Sigmoid colon (tissue), 7 donors: ENCODE results near the gene DPF3. TPM values are rescaled to one million over a fixed set of nuclear protein-coding genes. Genes with fewer than 3 reads are reported as not detected.

Experiments
- DNase-seq: peaks from one replicate; pipeline ENCODE4 v3.0.0-alpha.2; 2019
- H3K27ac ChIP-seq, 4 donors: fragments of 200-600 bp; sonication (generic); one replicate each; pipeline ENCODE4 v1.5.1; 2016 to 2019; ENCODE audit warnings: mild to moderate bottlenecking in 1 of 4
- H3K27me3 ChIP-seq, 3 donors: fragments of 200-600 bp; sonication (generic); one replicate each; pipeline ENCODE4 v1.5.1; 2019; ENCODE audit warnings: mild to moderate bottlenecking in 1 of 3
- H3K36me3 ChIP-seq, 4 donors: fragments of 200-600 bp; sonication (generic); one replicate each; pipeline ENCODE4 v1.5.1; 2016 to 2019
- H3K4me1 ChIP-seq, 4 donors: fragments of 200-600 bp; sonication (generic); one replicate each; pipeline ENCODE4 v1.5.1; 2017 to 2019
- H3K4me3 ChIP-seq, 4 donors: fragments of 200-600 bp; sonication (generic); one replicate each; pipeline ENCODE4 v1.5.1; 2017 to 2019; ENCODE audit warnings: mild to moderate bottlenecking in 2 of 4, moderate library complexity in 1 of 4
- H3K9me3 ChIP-seq, 4 donors: fragments of 200-600 bp in 3 of 4; sonication (generic) in 3 of 4; one replicate each; pipeline versions ENCODE4 v1.5.1 to v1.6.1; 2013 to 2019
- EP300 ChIP-seq, 4 donors: sonication (generic); formaldehyde crosslinking; IDR thresholded peaks; one replicate each; pipeline ENCODE4 v1.6.1; 2017; ENCODE audit warnings: antibody characterized with exemption in 4 of 4
- POLR2A ChIP-seq, 2 donors: fragments of 450-650 bp; IDR thresholded peaks; one replicate each; pipeline ENCODE4 v1.6.1; 2016; ENCODE audit warnings: antibody characterized with exemption in 2 of 2, mild to moderate bottlenecking in 2 of 2, moderate library complexity in 2 of 2
- POLR2AphosphoS5 ChIP-seq, 4 donors: sonication (generic); formaldehyde crosslinking; IDR thresholded peaks; one replicate each; pipeline ENCODE4 v1.6.1; 2017; ENCODE audit warnings: antibody characterized with exemption in 4 of 4
- WGBS, 2 donors: extraction: QIAGEN DNeasy Blood & Tissue Kit; methylation state at CpG; one replicate each; pipeline ENCODE4 v1.1.7; 2013; 5-methylcytosine and 5-hydroxymethylcytosine counted together
- intact Hi-C: fragments of 100-400 bp; cut with DNase I; formaldehyde crosslinking; loops from one replicate; pipeline ENCODE4 v1.15.1; 2023
- polyA plus RNA-seq, 3 donors: library from polyadenylated mRNA; stranded (reverse); fragments of 200-250 nt; gene quantifications; one replicate each; pipeline ENCODE4 v1.2.3, GENCODE V29; 2013
- total RNA-seq, 4 donors: library from RNA; depleted of rRNA; stranded (reverse); fragments of >200 nt; gene quantifications; one replicate each; pipeline ENCODE4 v1.1.0, GENCODE V29; 2016
- TF ChIP-seq, protein P1 (sequence below), 4 experiments: fragments of 450-650 bp in 3 of 4; fragments of 200-600 bp in 1 of 4; IDR thresholded peaks; one replicate each; pipeline ENCODE4 v1.5.1; 2016 to 2019; ENCODE audit warnings: antibody characterized with exemption in 4 of 4, mild to moderate bottlenecking in 3 of 4, moderate library complexity in 2 of 4
- donor health status: healthy with polysubstance abuse.
- donor health status: Bipolar disorder and iron deficiency.
- donor health status: healthy.

DPF3 gene
- total and polyA plus RNA-seq, 7 donors, result 0.28 to 4.5 (median 2.3) TPM

GRCh38 chr14:72754949-72755348, 139.0 kb downstream of the DPF3 start:
- no peaks in the 10 kb centered on the region for H3K4me1 ChIP-seq
- DNase-seq, result no peak
- no peak overlapping the region for H3K4me3 ChIP-seq
- 95 to 96% methylated on average over 4 of the region's 4 CpGs for WGBS, 2 donors
- peaks cover 0 to 13% (median 6%) of the 10 kb centered on the region in 4 donors for H3K9me3 ChIP-seq
- no peaks in the 10 kb centered on the region for H3K27me3 ChIP-seq
- intact Hi-C loops, result no loop called here
- H3K27ac ChIP-seq, result no peak overlapping the region
- TF ChIP-seq POLR2A (IDR thresholded peaks at IDR 0.05) (no peak), POLR2AphosphoS5 (IDR thresholded peaks at IDR 0.05) (no peak), EP300 (IDR thresholded peaks at IDR 0.05) (no peak)
- TF ChIP-seq, protein P1, sequence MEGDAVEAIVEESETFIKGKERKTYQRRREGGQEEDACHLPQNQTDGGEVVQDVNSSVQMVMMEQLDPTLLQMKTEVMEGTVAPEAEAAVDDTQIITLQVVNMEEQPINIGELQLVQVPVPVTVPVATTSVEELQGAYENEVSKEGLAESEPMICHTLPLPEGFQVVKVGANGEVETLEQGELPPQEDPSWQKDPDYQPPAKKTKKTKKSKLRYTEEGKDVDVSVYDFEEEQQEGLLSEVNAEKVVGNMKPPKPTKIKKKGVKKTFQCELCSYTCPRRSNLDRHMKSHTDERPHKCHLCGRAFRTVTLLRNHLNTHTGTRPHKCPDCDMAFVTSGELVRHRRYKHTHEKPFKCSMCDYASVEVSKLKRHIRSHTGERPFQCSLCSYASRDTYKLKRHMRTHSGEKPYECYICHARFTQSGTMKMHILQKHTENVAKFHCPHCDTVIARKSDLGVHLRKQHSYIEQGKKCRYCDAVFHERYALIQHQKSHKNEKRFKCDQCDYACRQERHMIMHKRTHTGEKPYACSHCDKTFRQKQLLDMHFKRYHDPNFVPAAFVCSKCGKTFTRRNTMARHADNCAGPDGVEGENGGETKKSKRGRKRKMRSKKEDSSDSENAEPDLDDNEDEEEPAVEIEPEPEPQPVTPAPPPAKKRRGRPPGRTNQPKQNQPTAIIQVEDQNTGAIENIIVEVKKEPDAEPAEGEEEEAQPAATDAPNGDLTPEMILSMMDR (IDR thresholded peaks at IDR 0.05), result no peak
- H3K36me3 ChIP-seq, result no peaks in the 10 kb centered on the region

DNA sequence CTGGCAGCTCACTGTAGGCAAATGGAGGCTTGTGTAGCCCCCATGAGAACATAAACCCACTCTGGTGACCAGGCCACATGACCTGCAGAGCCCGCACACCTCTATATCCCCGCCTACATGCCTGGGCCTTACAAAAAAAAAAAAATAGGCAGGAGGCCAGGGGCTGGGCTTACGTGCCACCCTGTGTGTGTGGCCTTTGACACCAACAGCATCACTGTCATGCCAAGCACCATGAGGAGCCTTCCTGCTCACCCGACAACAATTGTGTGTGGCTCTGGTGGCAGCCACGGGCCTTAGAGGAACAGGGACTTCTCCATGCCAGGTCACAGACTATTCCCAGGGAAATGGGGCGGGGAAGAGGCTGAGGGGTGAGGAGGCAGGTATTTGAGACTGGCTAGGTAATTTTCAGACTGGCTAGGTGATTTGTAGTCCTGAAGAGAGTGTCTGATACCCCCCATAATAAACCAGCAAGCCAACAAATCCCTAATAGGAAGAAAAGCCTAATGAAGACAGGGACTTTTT, 140.0 kb downstream of the DPF3 start:
- Histone ChIP-seq H3K27ac (no peak overlapping the region), H3K4me3 (no peak overlapping the region), H3K9me3 (peaks cover 0 to 5% (median 2%) of the 10 kb centered on the region in 4 donors), H3K4me1 (no peaks in the 10 kb centered on the region), H3K36me3 (no peaks in the 10 kb centered on the region), H3K27me3 (no peaks in the 10 kb centered on the region)
- DNase-seq, result no peak
- TF ChIP-seq POLR2AphosphoS5 (IDR thresholded peaks at IDR 0.05) (no peak), POLR2A (IDR thresholded peaks at IDR 0.05) (no peak), EP300 (IDR thresholded peaks at IDR 0.05) (no peak)
- TF ChIP-seq, protein P1 (IDR thresholded peaks at IDR 0.05), result no peak
- 77 to 92% methylated on average over 6 of the region's 6 CpGs for WGBS, 2 donors
- intact Hi-C loops, result no loop called here

DNA sequence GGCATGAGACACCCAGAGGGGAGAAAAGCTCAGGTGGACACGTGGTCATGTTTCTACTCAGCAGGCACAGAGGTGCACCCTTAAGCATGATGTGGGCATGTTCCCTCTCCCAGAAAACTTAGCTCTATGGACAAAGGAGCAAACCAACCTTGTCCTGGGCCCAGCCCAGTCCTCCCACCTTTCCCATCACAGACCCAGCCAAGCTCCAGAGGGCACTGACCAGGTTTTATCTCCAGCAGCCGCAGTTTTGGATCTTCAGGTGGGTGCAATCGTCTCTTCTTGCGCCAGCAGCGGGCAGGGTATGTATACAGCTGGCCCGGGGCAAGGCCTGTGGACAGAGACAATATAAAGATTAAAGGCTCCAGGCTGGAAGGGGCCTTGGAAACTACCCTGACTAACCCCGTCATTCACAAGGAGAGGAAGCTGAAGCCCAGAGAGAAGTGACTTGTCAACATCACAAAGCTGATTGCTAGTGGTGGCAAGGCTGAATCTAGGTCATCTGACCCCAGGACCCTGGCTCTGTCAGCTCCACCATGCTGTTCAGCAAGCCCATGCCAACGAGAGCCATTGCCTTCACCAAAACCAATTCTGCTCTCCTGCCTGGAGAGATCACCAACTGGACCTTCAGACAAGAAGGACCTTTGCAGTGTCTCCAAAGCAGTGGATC, 140.7 kb downstream of the DPF3 start:
- no peaks in the 10 kb centered on the region for H3K27me3 ChIP-seq
- H3K36me3 ChIP-seq, result no peaks in the 10 kb centered on the region
- H3K9me3 ChIP-seq, result peaks cover 0 to 1% (median 0%) of the 10 kb centered on the region in 4 donors
- DNase-seq, result no peak
- no peak overlapping the region for H3K4me3 ChIP-seq
- no peak overlapping the region for H3K27ac ChIP-seq
- intact Hi-C loops, result no loop called here
- TF ChIP-seq EP300 (IDR thresholded peaks at IDR 0.05) (no peak), POLR2A (IDR thresholded peaks at IDR 0.05) (no peak), POLR2AphosphoS5 (IDR thresholded peaks at IDR 0.05) (no peak)
- TF ChIP-seq, protein P1 (IDR thresholded peaks at IDR 0.05), result no peak
- H3K4me1 ChIP-seq, result no peaks in the 10 kb centered on the region
- 81 to 86% methylated on average over 8 of the region's 8 CpGs for WGBS, 2 donors

DNA sequence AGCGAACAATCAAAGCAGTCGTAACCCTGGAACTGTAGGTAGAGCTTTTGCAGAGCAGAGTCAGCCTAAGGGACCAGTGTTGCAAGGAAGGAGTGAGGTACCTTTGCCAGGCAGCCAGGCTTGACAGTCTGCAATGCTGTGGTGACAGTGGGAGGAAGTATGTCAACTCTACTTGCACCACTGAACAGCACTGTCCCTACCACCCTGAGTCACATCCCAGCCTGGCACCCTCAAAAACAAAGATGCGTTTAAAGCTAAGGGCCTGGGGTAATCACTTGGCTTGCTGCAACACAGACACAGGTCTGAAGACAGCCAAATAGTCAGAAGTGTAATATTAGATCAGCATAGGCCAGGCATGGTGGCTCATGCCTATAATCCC, 141.9 kb downstream of the DPF3 start:
- no peaks in the 10 kb centered on the region for H3K36me3 ChIP-seq
- H3K27ac ChIP-seq, result no peak overlapping the region
- no peak for DNase-seq
- 89 to 98% methylated on average over 3 of the region's 3 CpGs for WGBS, 2 donors
- H3K4me3 ChIP-seq, result no peak overlapping the region
- H3K9me3 ChIP-seq, result no peaks in the 10 kb centered on the region
- no peaks in the 10 kb centered on the region for H3K27me3 ChIP-seq
- no peaks in the 10 kb centered on the region for H3K4me1 ChIP-seq
- TF ChIP-seq POLR2A (IDR thresholded peaks at IDR 0.05) (no peak), EP300 (IDR thresholded peaks at IDR 0.05) (no peak), POLR2AphosphoS5 (IDR thresholded peaks at IDR 0.05) (no peak)
- TF ChIP-seq, protein P1 (IDR thresholded peaks at IDR 0.05), result no peak
- intact Hi-C loops, result no loop called here
